ENCODE measurements around the gene LAYN. TPM values are rescaled to one million over a fixed set of nuclear protein-coding genes. Genes with fewer than 3 reads are reported as not detected.

Gene LAYN
- 38.3 and 60.4 TPM in 2 replicates for total RNA-seq

GRCh38 chr11:111540114-111540936 is at the start of gene LAYN:
Gene LAYN, plus strand, starts transcription at chr11:111540720. Its CDS starts 124 bp downstream, at chr11:111540844.

GRCh38 chr11:111512296-111513239 is 28.0 kb upstream of the LAYN start, which contains the start of gene BTG4:
Gene BTG4, minus strand, starts transcription at chr11:111512386. Its CDS starts 13,610 bp downstream, at chr11:111498776.

GRCh38 chr11:111514216-111515031 is 26.1 kb upstream of the LAYN start, which contains the start of gene HOATZ:
Gene HOATZ, plus strand, starts transcription at chr11:111514778. Its CDS starts 7 bp downstream, at chr11:111514785.

GRCh38 chr11:111601979-111602864 is 61.7 kb downstream of the LAYN start, which contains the start of gene SIK2:
Gene SIK2, plus strand, starts transcription at chr11:111602449. Its CDS starts 115 bp downstream, at chr11:111602564.

Other genes with a start within 250 kb of the LAYN start
- gene POU2AF3, start 242.2 kb upstream of the LAYN start, total RNA-seq, result 0.14 TPM in 1 of 2 replicates, not detected in the other
- gene POU2AF1, start 161.4 kb upstream of the LAYN start, total RNA-seq, result not detected in 2 replicates
- not detected in 2 replicates for gene BTG4, start 28.3 kb upstream of the LAYN start, total RNA-seq
- not detected in 2 replicates for gene HOATZ, start 25.9 kb upstream of the LAYN start, total RNA-seq
- gene SIK2, start 61.7 kb downstream of the LAYN start, total RNA-seq, result 9.4 and 9.7 TPM in 2 replicates
- 26.7 and 29.1 TPM in 2 replicates for gene PPP2R1B, start 225.7 kb downstream of the LAYN start, total RNA-seq

Measured in smooth muscle cell of bladder (primary cell).